Stimulated activated naive CD8-positive, alpha-beta T cell treated with anti-CD3 and anti-CD28 coated beads, Interleukin-15, Interleukin-2, amounts not matched to agents 100 ng/mL and 50 ng/mL, for 24 hours (primary cell): ENCODE data around the gene ERC2.

Experiments used
- H3K27ac Mint-ChIP-seq: one replicate; pipeline ENCODE4 v1.8.0; 2021; ENCODE audit warnings: mild to moderate bottlenecking, mixed read lengths
- H3K27me3 Mint-ChIP-seq: one replicate; pipeline ENCODE4 v1.8.0; 2021; ENCODE audit warnings: mixed read lengths
- H3K36me3 Mint-ChIP-seq: one replicate; pipeline ENCODE4 v1.8.0; 2021; ENCODE audit warnings: low read depth, mixed read lengths
- H3K4me1 Mint-ChIP-seq: one replicate; pipeline ENCODE4 v1.8.0; 2021; ENCODE audit warnings: low read depth, mixed read lengths
- H3K4me3 Mint-ChIP-seq: one replicate; pipeline ENCODE4 v1.8.0; 2021; ENCODE audit warnings: mild to moderate bottlenecking, mixed read lengths
- H3K9me3 Mint-ChIP-seq: one replicate; pipeline ENCODE4 v1.8.0; 2021; ENCODE audit warnings: mixed read lengths

The ERC2 gene

DNA sequence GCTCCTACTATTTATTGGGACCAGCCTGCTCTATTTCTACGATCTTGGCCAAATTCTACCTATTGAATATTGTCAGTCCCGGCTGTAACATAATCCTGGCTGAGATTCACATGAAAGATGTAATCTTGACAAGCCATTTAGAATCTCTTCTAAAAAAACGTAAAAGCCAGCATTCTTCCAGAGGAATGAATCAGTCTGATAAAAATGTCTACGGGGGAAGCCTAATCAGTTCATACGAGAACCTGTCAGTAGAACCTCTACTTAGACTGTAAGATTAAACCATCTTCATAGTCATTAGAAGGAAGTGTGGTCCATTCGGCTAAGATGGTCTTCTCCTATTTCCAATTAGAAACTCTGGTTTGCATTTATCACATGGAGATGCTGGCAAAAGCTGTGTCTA is 833.9 kb downstream of the ERC2 start:
- no peaks in the 10 kb centered on the region for H3K4me1 Mint-ChIP-seq
- H3K9me3 Mint-ChIP-seq, result no peaks in the 10 kb centered on the region
- no peak overlapping the region for H3K27ac Mint-ChIP-seq

DNA sequence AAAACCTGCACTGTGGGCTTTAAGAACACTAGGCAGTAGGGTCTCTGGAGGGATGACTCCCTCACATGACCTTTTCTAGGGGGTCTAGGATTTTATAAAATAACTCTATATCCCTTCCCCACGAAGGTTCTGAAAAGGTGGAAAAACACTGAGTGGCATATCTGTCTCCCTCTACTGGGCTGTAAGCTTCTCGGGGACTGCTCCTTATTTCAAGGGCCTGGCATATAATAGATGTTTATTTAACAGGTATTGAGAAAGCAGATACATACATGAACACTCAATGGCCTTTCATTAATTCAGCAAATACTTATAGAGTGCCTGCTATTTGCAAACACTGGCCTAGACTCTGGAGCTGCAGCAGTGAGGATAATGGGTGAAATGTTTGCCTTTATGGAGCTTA is 834.9 kb downstream of the ERC2 start:
- no peak overlapping the region for H3K4me3 Mint-ChIP-seq

More for the DNA sequence above, 833.9 kb downstream of the ERC2 start:
- Mint-ChIP-seq H3K36me3 (no peaks in the 10 kb centered on the region), H3K4me3 (no peak overlapping the region), H3K27me3 (no peaks in the 10 kb centered on the region)

DNA sequence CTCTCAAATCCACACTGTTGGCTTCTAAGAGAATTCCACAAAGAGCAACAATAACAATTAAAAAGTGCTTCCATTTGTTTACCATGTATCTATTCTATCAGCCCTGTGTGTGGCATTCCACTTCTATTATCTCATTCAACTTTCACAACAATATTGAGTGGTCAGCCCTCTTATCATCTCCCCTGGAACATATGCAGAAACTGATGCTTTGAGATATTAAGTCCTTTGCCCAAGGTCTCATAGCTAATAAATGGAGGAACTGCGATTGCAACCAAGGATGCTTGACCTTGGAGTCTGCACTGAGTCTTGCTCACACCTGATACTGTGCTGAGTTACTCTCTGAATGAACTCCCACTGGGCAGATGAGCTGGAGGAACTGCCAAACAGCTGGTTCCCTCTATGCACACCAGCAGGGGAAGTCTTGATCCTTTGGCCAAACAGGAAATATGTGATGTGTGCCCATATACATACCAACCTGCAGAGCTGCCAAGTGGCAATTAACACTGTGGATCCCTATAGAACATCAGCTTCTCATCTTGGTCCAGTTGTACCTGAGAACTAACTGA is 836.4 kb downstream of the ERC2 start:
- Mint-ChIP-seq H3K9me3 (no peaks in the 10 kb centered on the region), H3K27me3 (no peaks in the 10 kb centered on the region)

More for the DNA sequence above, 834.9 kb downstream of the ERC2 start:
- Mint-ChIP-seq H3K36me3 (no peaks in the 10 kb centered on the region), H3K27me3 (no peaks in the 10 kb centered on the region), H3K9me3 (no peaks in the 10 kb centered on the region), H3K27ac (no peak overlapping the region), H3K4me1 (no peaks in the 10 kb centered on the region)

DNA sequence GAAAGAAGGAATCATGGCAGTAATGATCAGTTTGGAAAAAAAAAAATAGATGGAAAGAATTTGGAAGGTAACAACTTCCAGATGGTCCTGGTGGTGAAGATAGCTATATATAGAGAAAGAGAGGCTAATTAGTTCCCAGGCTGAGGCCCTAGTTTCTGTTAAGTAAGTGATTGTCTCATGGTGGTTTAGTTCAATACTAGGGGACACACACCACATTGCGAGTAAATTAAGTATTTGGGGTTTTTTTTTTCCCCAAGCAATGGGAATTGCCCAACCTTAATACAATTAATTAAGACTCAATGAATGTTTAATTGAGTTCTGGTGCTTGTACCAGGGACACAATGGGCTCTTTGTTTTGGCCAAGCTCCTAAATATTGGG is 837.4 kb downstream of the ERC2 start:
- H3K4me1 Mint-ChIP-seq, result no peaks in the 10 kb centered on the region
- H3K4me3 Mint-ChIP-seq, result no peak overlapping the region
- H3K9me3 Mint-ChIP-seq, result no peaks in the 10 kb centered on the region
- H3K27me3 Mint-ChIP-seq, result no peaks in the 10 kb centered on the region
- H3K36me3 Mint-ChIP-seq, result no peaks in the 10 kb centered on the region
- H3K27ac Mint-ChIP-seq, result no peak overlapping the region

More for the DNA sequence above, 836.4 kb downstream of the ERC2 start:
- H3K4me3 Mint-ChIP-seq, result no peak overlapping the region
- no peaks in the 10 kb centered on the region for H3K36me3 Mint-ChIP-seq
- H3K4me1 Mint-ChIP-seq, result no peaks in the 10 kb centered on the region
- H3K27ac Mint-ChIP-seq, result no peak overlapping the region

DNA sequence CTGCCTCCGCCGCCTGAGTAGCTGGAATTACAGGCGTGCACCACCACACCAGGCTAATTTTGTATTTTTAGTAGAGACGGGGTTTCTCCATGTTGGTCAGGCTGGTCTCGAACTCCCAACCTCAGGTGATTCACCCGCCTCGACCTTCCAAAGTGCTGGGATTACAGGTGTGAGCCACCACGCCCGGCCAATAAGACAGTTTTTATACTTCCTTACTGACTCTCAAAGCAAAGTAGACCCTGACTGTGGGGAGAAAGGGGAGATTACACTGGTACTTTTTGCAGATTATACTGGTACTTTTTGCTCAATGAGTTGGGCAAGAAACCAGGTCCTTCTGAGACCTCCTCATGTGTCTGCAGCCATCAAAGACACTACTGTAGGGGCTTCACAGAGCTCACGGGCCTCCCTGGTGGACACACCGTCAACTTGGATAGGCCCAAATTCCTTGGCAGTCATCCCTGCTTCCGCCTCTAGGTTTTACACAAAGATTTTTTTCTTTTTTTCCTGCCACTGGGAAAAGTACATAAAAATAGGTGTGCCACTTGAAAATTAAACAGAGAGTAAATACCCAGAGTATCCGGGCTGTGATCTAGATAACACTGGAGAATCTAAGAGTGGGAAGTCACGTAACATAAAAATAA is 837.9 kb downstream of the ERC2 start:
- no peaks in the 10 kb centered on the region for H3K27me3 Mint-ChIP-seq

DNA sequence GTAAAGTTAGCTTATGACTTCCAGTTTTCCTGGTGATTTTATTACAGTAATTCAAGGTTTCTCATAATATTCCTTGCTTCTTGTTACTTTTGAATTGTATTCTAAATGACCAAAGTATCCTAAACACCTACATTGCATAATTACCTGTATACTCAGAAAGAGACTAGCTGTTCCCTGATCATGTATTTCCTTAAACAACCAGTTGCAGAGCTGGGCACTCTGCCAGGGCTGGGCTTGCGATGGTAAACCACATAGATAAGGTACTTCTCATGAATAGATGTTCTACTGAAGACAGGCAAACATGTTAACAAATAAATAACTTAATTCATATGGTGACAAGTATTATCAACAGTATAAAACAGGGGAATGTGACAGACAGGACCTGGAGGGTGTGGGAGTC is 838.8 kb downstream of the ERC2 start:
- Mint-ChIP-seq H3K4me3 (no peak overlapping the region), H3K9me3 (no peaks in the 10 kb centered on the region), H3K36me3 (no peaks in the 10 kb centered on the region), H3K4me1 (no peaks in the 10 kb centered on the region), H3K27me3 (no peaks in the 10 kb centered on the region), H3K27ac (no peak overlapping the region)

More for the DNA sequence above, 837.9 kb downstream of the ERC2 start:
- no peaks in the 10 kb centered on the region for H3K36me3 Mint-ChIP-seq
- H3K4me1 Mint-ChIP-seq, result no peaks in the 10 kb centered on the region
- no peak overlapping the region for H3K27ac Mint-ChIP-seq
- H3K4me3 Mint-ChIP-seq, result no peak overlapping the region
- H3K9me3 Mint-ChIP-seq, result no peaks in the 10 kb centered on the region

DNA sequence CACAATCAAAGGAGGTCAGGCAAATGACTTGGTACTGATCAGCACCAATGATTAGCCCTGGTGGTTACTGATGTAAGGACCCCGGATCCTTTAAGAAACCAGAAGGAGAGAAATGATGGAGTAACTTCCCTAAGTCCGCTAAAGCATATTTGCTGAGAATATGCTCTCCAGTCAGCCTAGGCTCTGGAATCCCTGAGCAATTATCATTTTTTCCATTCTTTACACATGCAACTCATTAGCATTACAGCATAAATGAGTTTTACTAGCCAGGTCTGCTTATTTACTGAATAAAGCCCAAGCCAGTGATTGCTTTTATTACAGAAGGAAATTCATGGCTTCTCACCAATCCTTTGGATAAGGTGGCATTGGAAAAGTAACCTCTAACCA is 842.0 kb downstream of the ERC2 start:
- Mint-ChIP-seq H3K4me1 (no peaks in the 10 kb centered on the region), H3K27ac (no peak overlapping the region), H3K27me3 (peaks cover 3% of the 10 kb centered on the region), H3K36me3 (no peaks in the 10 kb centered on the region), H3K9me3 (no peaks in the 10 kb centered on the region), H3K4me3 (no peak overlapping the region)

DNA sequence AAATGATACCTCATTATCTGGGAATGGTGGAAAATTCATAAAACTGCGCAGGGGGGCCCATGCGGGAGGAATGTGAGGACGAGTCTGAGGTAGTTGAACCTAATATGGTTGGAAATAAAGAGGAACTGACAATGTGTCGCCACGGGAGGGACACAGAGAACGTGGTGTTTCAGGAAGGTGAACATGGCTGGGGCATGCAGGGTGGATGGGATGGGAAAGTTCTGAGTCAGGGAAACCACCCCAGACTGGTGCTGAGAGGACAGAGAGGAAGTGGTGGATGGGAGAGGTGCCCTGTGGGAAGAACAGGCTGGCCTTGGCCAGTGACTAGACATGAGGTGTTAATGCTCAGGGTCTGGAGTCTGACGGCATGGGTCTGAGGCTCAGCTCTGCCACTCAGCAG is 844.0 kb downstream of the ERC2 start:
- Mint-ChIP-seq H3K27ac (no peak overlapping the region), H3K36me3 (no peaks in the 10 kb centered on the region), H3K9me3 (no peaks in the 10 kb centered on the region), H3K4me1 (no peaks in the 10 kb centered on the region), H3K4me3 (no peak overlapping the region), H3K27me3 (peaks cover 3% of the 10 kb centered on the region)

DNA sequence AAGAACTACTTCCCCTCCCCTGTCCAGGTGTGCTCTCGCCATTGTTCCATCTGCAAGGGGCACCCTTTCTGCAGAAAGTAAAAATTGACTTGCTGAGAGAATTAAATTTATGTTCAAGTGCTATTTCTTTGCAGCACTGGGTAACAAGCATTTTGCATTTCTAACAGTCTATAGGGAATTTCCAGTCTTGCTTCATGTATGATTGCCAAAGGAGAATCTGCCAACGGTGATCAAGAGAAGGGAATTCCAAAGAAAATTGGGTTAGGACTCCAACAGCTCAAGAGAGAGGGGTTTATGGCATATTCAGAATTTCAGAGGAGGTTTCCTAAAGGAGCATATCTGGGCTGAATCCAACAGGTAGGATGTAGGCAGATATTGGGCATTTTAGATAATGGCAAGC is 844.5 kb downstream of the ERC2 start:
- H3K27me3 Mint-ChIP-seq, result peaks cover 3% of the 10 kb centered on the region
- no peak overlapping the region for H3K27ac Mint-ChIP-seq
- H3K4me3 Mint-ChIP-seq, result no peak overlapping the region
- H3K4me1 Mint-ChIP-seq, result no peaks in the 10 kb centered on the region
- H3K9me3 Mint-ChIP-seq, result no peaks in the 10 kb centered on the region
- H3K36me3 Mint-ChIP-seq, result no peaks in the 10 kb centered on the region

DNA sequence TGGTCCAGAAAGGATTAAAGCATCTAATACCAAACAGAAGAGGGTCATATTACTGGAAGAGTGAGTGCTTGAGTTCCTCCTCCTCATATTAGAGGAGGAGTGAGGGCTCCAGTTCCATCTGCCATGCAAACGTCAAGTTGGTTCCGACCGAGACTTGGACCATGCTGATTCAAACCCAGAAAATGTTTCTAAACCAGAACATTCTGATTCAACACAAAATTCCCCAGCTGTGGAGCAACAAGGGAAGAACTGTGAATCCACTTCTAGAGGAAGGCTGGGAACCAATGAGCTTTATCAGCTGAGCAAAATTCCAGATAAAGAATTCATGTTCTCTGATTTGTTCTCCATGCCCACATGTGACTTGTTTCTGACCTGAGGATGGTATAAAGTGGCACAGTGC is 845.5 kb downstream of the ERC2 start:
- no peaks in the 10 kb centered on the region for H3K9me3 Mint-ChIP-seq
- no peak overlapping the region for H3K4me3 Mint-ChIP-seq
- peaks cover 3% of the 10 kb centered on the region for H3K27me3 Mint-ChIP-seq
- H3K4me1 Mint-ChIP-seq, result no peaks in the 10 kb centered on the region
- H3K36me3 Mint-ChIP-seq, result no peaks in the 10 kb centered on the region
- no peak overlapping the region for H3K27ac Mint-ChIP-seq

DNA sequence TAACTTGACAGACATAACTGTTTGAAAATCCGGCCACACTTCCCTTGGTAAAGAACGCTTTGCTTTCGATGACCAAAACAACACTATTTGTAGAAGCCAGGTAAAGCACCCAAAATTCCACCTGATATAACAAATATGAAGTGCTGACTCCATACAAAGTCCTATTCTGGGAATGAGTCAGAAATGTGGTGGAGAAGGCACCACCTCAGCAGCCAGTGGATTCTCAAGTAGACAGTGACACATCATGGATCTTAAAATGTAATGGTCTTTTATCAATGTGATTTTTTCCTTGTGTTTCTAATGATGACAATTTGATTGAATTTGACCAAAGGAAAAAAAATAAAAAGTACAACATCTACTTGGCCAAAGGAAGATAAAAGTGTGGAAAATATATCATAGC is 846.2 kb downstream of the ERC2 start:
- H3K36me3 Mint-ChIP-seq, result no peaks in the 10 kb centered on the region
- H3K4me1 Mint-ChIP-seq, result no peaks in the 10 kb centered on the region
- H3K9me3 Mint-ChIP-seq, result no peaks in the 10 kb centered on the region
- H3K4me3 Mint-ChIP-seq, result no peak overlapping the region
- peaks cover 3% of the 10 kb centered on the region for H3K27me3 Mint-ChIP-seq
- no peak overlapping the region for H3K27ac Mint-ChIP-seq

DNA sequence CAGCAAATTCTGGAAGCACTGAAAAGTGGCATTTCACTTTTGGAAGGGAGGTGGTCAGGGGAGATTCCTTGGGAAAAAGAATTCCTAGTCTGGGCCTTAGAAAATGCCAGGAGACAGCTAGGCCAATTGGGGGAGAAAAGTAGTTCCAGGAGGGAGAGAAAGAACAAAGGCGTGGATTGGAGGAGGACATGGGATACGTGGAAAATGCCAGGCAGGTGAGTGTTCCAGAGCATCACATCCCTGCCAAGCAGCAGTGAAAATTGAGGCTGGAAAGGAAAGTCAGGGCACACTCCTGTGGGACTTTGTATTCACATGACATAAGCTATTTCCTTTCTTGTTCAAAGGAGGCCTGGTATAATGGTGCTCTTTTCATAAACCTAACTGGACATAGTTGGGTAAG is 846.6 kb downstream of the ERC2 start:
- peaks cover 3% of the 10 kb centered on the region for H3K27me3 Mint-ChIP-seq
- H3K4me1 Mint-ChIP-seq, result no peaks in the 10 kb centered on the region
- H3K9me3 Mint-ChIP-seq, result no peaks in the 10 kb centered on the region
- no peaks in the 10 kb centered on the region for H3K36me3 Mint-ChIP-seq
- no peak overlapping the region for H3K4me3 Mint-ChIP-seq
- H3K27ac Mint-ChIP-seq, result no peak overlapping the region

DNA sequence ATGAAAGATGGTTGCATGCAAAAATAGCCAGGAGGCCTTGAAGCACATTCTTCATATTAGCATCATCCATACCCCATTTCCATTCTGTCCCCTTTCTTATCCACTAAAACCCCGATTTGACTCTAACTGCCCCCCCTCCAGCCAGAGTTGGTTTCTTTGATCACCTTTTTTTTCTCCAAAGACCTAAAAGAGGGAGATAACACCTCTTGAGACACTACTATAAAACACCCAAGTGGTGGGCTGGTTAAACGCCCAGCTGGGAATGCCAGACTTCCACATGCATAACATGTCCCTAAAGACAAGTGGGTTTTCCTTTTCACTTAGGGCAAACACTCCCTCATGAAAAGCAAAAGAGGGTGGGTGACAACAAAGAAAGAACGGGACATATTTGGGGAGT is 847.2 kb downstream of the ERC2 start:
- no peak overlapping the region for H3K27ac Mint-ChIP-seq
- H3K36me3 Mint-ChIP-seq, result no peaks in the 10 kb centered on the region
- no peaks in the 10 kb centered on the region for H3K4me1 Mint-ChIP-seq
- H3K9me3 Mint-ChIP-seq, result no peaks in the 10 kb centered on the region
- H3K4me3 Mint-ChIP-seq, result no peak overlapping the region
- H3K27me3 Mint-ChIP-seq, result peaks cover 3% of the 10 kb centered on the region

DNA sequence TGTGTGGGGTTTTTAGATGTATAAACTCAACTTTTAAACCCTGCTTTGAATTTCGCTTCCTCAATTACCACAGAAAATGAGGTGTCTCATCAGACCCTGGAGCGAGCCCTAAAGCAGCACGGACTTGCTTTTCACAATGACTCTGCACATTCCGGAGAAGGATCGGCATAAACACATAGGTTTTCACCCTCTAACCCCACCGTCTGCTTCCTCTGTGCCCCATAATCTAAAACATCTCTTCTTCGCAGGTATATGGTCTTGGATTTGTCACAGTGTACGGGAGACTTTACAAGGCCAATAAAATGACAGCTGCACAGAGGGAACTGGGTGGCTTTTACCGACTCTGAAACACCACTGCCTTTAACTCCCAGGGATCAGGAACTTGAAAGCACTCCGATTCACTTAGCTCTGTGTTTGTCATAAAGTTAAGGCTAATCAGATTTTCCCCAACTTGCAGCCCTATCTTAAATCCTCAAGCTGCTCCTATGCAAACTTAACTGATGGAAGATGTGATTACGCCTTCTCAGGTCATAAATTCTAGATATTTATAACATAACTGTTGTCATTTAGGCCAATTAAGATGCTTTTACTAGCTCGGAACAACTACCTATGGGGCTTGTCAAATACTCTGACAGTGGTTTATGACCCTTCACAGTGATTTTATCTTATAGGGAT is 847.8 kb downstream of the ERC2 start:
- Mint-ChIP-seq H3K4me3 (no peak overlapping the region), H3K9me3 (no peaks in the 10 kb centered on the region), H3K4me1 (no peaks in the 10 kb centered on the region)

DNA sequence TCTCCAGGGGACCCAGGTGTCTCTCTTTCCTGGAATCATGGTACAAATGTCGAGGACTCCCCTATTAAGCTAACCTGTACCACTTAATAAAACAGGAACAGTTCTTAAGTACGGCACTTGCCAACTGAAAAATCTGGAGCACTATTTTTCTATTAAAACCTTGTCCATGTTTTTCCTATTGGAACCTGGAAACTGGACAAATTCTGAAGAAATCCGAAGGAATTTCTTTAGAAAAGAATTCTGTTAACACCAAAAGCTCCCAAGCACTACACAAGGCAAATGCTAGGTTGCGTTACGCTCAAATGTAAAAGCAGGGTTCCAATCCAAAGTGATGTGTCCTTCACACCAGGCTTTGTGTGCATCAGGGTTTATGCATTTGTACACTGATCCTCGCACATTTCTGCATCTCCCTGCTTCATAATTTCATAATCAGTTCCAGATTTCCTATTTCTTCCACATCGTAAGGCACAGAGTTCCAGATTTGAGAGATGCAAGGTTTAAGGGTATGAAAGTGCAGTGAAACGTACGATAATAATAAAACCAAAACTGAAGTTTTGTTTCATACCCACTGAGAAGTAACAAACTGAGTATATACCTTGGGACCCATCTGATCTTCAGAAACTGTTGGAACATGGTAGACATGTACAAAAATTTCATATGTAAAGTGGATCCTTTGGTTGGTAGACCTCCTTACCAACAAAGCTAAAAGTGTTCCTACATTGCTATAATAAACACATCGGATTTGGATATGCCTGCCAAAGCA is 849.0 kb downstream of the ERC2 start:
- H3K4me1 Mint-ChIP-seq, result no peaks in the 10 kb centered on the region
- no peak overlapping the region for H3K4me3 Mint-ChIP-seq
- peaks cover 3% of the 10 kb centered on the region for H3K27me3 Mint-ChIP-seq
- H3K36me3 Mint-ChIP-seq, result no peaks in the 10 kb centered on the region
- H3K27ac Mint-ChIP-seq, result no peak overlapping the region
- no peaks in the 10 kb centered on the region for H3K9me3 Mint-ChIP-seq

More for the DNA sequence above, 847.8 kb downstream of the ERC2 start:
- Mint-ChIP-seq H3K27ac (no peak overlapping the region), H3K27me3 (peaks cover 3% of the 10 kb centered on the region), H3K36me3 (no peaks in the 10 kb centered on the region)
